Globus pallidus (tissue), 1 donor: ENCODE measurements around the gene OR6B1.
"Not testable (repeated sequence)": the region's sequence is repeated elsewhere in the genome, so short reads cannot be mapped to it uniquely, and the experiment has no call there.

ENCODE experiments used
- DNase-seq: peaks from one replicate; pipeline ENCODE4 v3.0.0-alpha.2; 2015; ENCODE audit warnings: low spot score

The OR6B1 gene

GRCh38 chr7:144006029-144006691 lies 6.0 kb downstream of the OR6B1 start:
- no peak for DNase-seq

- no peak for DNase-seq
Observed at GRCh38 chr7:144006692-144007042, 6.5 kb downstream of the OR6B1 start.

- DNase-seq, result no peak
Observed at GRCh38 chr7:144009361-144009760, 9.2 kb downstream of the OR6B1 start.

GRCh38 chr7:144010061-144010460 lies 9.9 kb downstream of the OR6B1 start:
- DNase-seq, result not testable (repeated sequence)

GRCh38 chr7:144010821-144011220 lies 10.7 kb downstream of the OR6B1 start:
- DNase-seq, result not testable (repeated sequence)

GRCh38 chr7:144011458-144012230 lies 11.5 kb downstream of the OR6B1 start:
- DNase-seq, result no peak

- DNase-seq, result no peak
Observed at GRCh38 chr7:144018065-144018464, 17.9 kb downstream of the OR6B1 start.

GRCh38 chr7:144019457-144019856 lies 19.3 kb downstream of the OR6B1 start:
- no peak for DNase-seq

- DNase-seq, result no peak
Observed at GRCh38 chr7:144020340-144020739, 20.2 kb downstream of the OR6B1 start.

- DNase-seq, result no peak
Observed at GRCh38 chr7:144022169-144022568, 22.0 kb downstream of the OR6B1 start.

- no peak for DNase-seq
Observed at GRCh38 chr7:144023171-144023827, 23.2 kb downstream of the OR6B1 start.

GRCh38 chr7:144024213-144024612 lies 24.1 kb downstream of the OR6B1 start:
- DNase-seq, result no peak

GRCh38 chr7:144026203-144026883 lies 26.2 kb downstream of the OR6B1 start:
- DNase-seq, result no peak

- DNase-seq, result peak; percentile 16
Observed at GRCh38 chr7:144027070-144027469, 26.9 kb downstream of the OR6B1 start.

GRCh38 chr7:144027974-144028373 lies 27.9 kb downstream of the OR6B1 start:
- DNase-seq, result no peak

- DNase-seq, result no peak
Observed at GRCh38 chr7:144028547-144028946, 28.4 kb downstream of the OR6B1 start.

- DNase-seq, result no peak
Observed at GRCh38 chr7:144032516-144032915, 32.4 kb downstream of the OR6B1 start.

GRCh38 chr7:144032985-144033709 lies 33.0 kb downstream of the OR6B1 start:
- DNase-seq, result no peak

- DNase-seq, result no peak
Observed at GRCh38 chr7:144035385-144035784, 35.3 kb downstream of the OR6B1 start.

GRCh38 chr7:144036302-144036885 lies 36.3 kb downstream of the OR6B1 start:
- DNase-seq, result no peak

- DNase-seq, result no peak
Observed at GRCh38 chr7:144037414-144038035, 37.4 kb downstream of the OR6B1 start.
